Measurements from ENCODE around the gene BSG.

DNA sequence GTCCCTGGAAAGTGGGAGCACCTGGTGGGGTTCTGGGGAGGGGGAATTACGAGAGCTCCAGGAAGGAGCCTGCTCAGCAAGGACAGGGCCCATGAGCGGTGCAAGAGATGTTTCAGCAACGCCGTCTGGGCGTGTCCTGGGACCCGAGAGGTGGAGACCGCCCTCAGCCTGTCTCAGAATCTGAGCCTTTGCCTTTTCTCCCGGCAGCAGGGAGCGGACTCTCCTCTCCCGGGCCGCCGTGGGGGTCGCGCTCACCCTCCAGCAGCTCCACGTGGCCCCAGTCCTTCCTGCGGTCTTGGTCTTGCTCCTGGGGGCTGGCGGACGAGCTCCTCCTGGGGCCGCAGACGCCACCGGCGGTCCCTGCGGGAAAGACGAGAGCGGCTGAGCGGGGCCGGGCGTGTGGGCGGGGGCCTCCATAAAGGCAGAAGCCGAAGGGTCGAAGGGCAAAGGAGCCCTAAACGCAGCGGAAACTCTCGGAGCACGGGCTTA, 60.2 kb downstream of the BSG start:
- TF ChIP-seq, protein P1, sequence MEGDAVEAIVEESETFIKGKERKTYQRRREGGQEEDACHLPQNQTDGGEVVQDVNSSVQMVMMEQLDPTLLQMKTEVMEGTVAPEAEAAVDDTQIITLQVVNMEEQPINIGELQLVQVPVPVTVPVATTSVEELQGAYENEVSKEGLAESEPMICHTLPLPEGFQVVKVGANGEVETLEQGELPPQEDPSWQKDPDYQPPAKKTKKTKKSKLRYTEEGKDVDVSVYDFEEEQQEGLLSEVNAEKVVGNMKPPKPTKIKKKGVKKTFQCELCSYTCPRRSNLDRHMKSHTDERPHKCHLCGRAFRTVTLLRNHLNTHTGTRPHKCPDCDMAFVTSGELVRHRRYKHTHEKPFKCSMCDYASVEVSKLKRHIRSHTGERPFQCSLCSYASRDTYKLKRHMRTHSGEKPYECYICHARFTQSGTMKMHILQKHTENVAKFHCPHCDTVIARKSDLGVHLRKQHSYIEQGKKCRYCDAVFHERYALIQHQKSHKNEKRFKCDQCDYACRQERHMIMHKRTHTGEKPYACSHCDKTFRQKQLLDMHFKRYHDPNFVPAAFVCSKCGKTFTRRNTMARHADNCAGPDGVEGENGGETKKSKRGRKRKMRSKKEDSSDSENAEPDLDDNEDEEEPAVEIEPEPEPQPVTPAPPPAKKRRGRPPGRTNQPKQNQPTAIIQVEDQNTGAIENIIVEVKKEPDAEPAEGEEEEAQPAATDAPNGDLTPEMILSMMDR (conservative IDR thresholded peaks at IDR 0.05 in 1 of 2, IDR thresholded peaks at IDR 0.05 in 1 of 2; ENCODE audit: low read depth in 1 of 2, low read length in 2 of 2): no peak
- no peak for TF ChIP-seq EZH2 (IDR thresholded peaks at IDR 0.05; ENCODE audit: low read length, missing control alignments)
